HepG2 (cell line): ENCODE data around the gene RPL36. TPM values are rescaled to one million over a fixed set of nuclear protein-coding genes. Genes with fewer than 3 reads are reported as not detected.

Source experiments
- ETS1 ChIP-seq: sonication (generic); formaldehyde crosslinking; IDR thresholded peaks from 2 replicates; pipeline ENCODE4 v1.4.0; 2020; ENCODE audit warnings: missing genetic modification reagents
- FOXK1 ChIP-seq: sonication (generic); formaldehyde crosslinking; IDR thresholded peaks from 2 replicates; pipeline ENCODE4 v1.4.0; 2020; ENCODE audit warnings: low read depth, missing genetic modification reagents, borderline replicate concordance
- HNF1B ChIP-seq: sonication (generic); formaldehyde crosslinking; IDR thresholded peaks from 2 replicates; pipeline ENCODE4 v1.5.1; 2020; ENCODE audit warnings: mild to moderate bottlenecking, moderate library complexity, missing genetic modification reagents
- HOXA3 ChIP-seq: sonication (generic); formaldehyde crosslinking; IDR thresholded peaks from 2 replicates; pipeline ENCODE4 v1.5.0; 2020; ENCODE audit warnings: missing genetic modification reagents
- JDP2 ChIP-seq: sonication (generic); formaldehyde crosslinking; IDR thresholded peaks from 2 replicates; pipeline ENCODE4 v1.8.1; 2022; ENCODE audit warnings: missing genetic modification reagents, borderline replicate concordance
- MTERF4 ChIP-seq: sonication (generic); formaldehyde crosslinking; IDR thresholded peaks from 2 replicates; pipeline ENCODE4 v1.8.0; 2023; ENCODE audit warnings: mild to moderate bottlenecking, missing genetic modification reagents
- MTF2 ChIP-seq: sonication (generic); formaldehyde crosslinking; IDR thresholded peaks from 2 replicates; pipeline ENCODE4 v1.5.0; 2020; ENCODE audit warnings: missing genetic modification reagents, borderline replicate concordance
- MXD1 ChIP-seq: sonication (generic); formaldehyde crosslinking; IDR thresholded peaks from 2 replicates; pipeline ENCODE4 v1.4.0; 2020; ENCODE audit warnings: mild to moderate bottlenecking, missing genetic modification reagents
- ONECUT2 ChIP-seq: sonication (generic); formaldehyde crosslinking; IDR thresholded peaks from 2 replicates; pipeline ENCODE4 v1.4.0; 2020; ENCODE audit warnings: missing genetic modification reagents
- REPIN1 ChIP-seq: sonication (generic); formaldehyde crosslinking; IDR thresholded peaks from 2 replicates; pipeline ENCODE4 v1.8.0; 2022; ENCODE audit warnings: missing genetic modification reagents, low read depth, mild to moderate bottlenecking, borderline replicate concordance
- TBX3 ChIP-seq: fragments of 450-650 bp; IDR thresholded peaks from 2 replicates; pipeline ENCODE4 v1.6.1; 2017; ENCODE audit warnings: antibody characterized with exemption, mild to moderate bottlenecking, inconsistent platforms, borderline replicate concordance
- ZFP62 ChIP-seq: sonication (generic); formaldehyde crosslinking; IDR thresholded peaks from 2 replicates; pipeline ENCODE4 v1.4.0; 2020; ENCODE audit warnings: missing genetic modification reagents
- ZFP82 ChIP-seq: sonication (generic); formaldehyde crosslinking; IDR thresholded peaks from 2 replicates; pipeline ENCODE4 v1.5.1; 2020; ENCODE audit warnings: mild to moderate bottlenecking, missing genetic modification reagents, borderline replicate concordance
- ZNF207 ChIP-seq: fragments of 450-650 bp; IDR thresholded peaks from 2 replicates; pipeline ENCODE4 v1.6.1; 2016; ENCODE audit warnings: antibody characterized with exemption, borderline replicate concordance
- ZNF24 ChIP-seq: fragments of 450-650 bp; IDR thresholded peaks from 2 replicates; pipeline ENCODE4 v1.6.1; 2017; ENCODE audit warnings: antibody characterized with exemption, mild to moderate bottlenecking
- ZNF362 ChIP-seq: sonication (generic); formaldehyde crosslinking; IDR thresholded peaks from 2 replicates; pipeline ENCODE4 v1.4.0; 2020; ENCODE audit warnings: missing genetic modification reagents, mild to moderate bottlenecking, borderline replicate concordance
- ZNF383 ChIP-seq: sonication (generic); formaldehyde crosslinking; IDR thresholded peaks from 2 replicates; pipeline ENCODE4 v1.4.0; 2020; ENCODE audit warnings: missing genetic modification reagents, mild to moderate bottlenecking, borderline replicate concordance
- ZNF446 ChIP-seq: sonication (generic); formaldehyde crosslinking; IDR thresholded peaks from 2 replicates; pipeline ENCODE4 v1.5.0; 2020; ENCODE audit warnings: mild to moderate bottlenecking, missing genetic modification reagents
- ZNF563 ChIP-seq: sonication (generic); formaldehyde crosslinking; IDR thresholded peaks from 2 replicates; pipeline ENCODE4 v1.8.0; 2022; ENCODE audit warnings: mild to moderate bottlenecking, moderate library complexity, missing genetic modification reagents
- ZNF589 ChIP-seq: sonication (generic); formaldehyde crosslinking; conservative IDR thresholded peaks from 2 replicates; pipeline ENCODE4 v1.8.0; 2022; ENCODE audit warnings: mild to moderate bottlenecking, moderate library complexity, missing genetic modification reagents
- ZNF747 ChIP-seq: sonication (generic); formaldehyde crosslinking; IDR thresholded peaks from 2 replicates; pipeline ENCODE4 v1.8.1; 2023; ENCODE audit warnings: missing genetic modification reagents, mild to moderate bottlenecking, borderline replicate concordance
- ZNF766 ChIP-seq: sonication (generic); formaldehyde crosslinking; IDR thresholded peaks from 2 replicates; pipeline ENCODE4 v1.5.0; 2020; ENCODE audit warnings: missing genetic modification reagents, borderline replicate concordance
- ZNF776 ChIP-seq: sonication (generic); formaldehyde crosslinking; IDR thresholded peaks from 2 replicates; pipeline ENCODE4 v1.4.0; 2020; ENCODE audit warnings: mild to moderate bottlenecking, missing genetic modification reagents
- ZNF879 ChIP-seq: sonication (generic); formaldehyde crosslinking; IDR thresholded peaks from 2 replicates; pipeline ENCODE4 v1.8.1; 2023; ENCODE audit warnings: missing genetic modification reagents
- polyA plus RNA-seq, 8 experiments: library from polyadenylated mRNA; depleted of rRNA in 3 of 8; stranded (reverse) in 7 of 8; unstranded in 1 of 8; fragments of >200 nt; fragmentation: Illumina TruSeq in 4 of 8; extraction: Trizol in 4 of 8; gene quantifications; 2 replicates each; pipeline versions ENCODE4 v1.2.1 to v1.2.3, GENCODE V29; 2011 to 2016; ENCODE audit warnings: low read depth in 4 of 8, missing spikeins in 1 of 8, mixed read lengths in 1 of 8; ENCODE audit not compliant: insufficient read depth in 1 of 8
- total RNA-seq, 5 experiments: library from RNA; depleted of rRNA; stranded (reverse); fragments of >200 nt; fragmentation: Illumina TruSeq; extraction: Trizol; gene quantifications; 2 replicates each; pipeline ENCODE4 v1.2.3, GENCODE V29; 2016; ENCODE audit warnings: low read depth in 1 of 5

RPL36 gene
- total and polyA plus RNA-seq, 2 of the 13 experiments (the other 11 are each of a cell fraction or from before 2014, with no cell fraction given) = 706 to 740 TPM

- TF ChIP-seq ZFP62 (CRISPR knock-in tag) (no peak), HOXA3 (peak; percentile 87), ZNF589 (CRISPR knock-in tag) (peak; percentile 84; the same call in 1 of the 2 replicates), ZNF383 (peak; percentile 86; the same call in 1 of the 2 replicates), JDP2 (CRISPR knock-in tag) (no peak; the same call in 1 of the 2 replicates), HNF1B (CRISPR knock-in tag) (peak; percentile 79; the same call in 1 of the 2 replicates), MXD1 (CRISPR knock-in tag) (peak; percentile 85), ZNF207 (no peak), ZNF24 (no peak), ZNF747 (0 out of 2 replicates have a peak, but pooled peaks have one; percentile 61), ZFP82 (CRISPR knock-in tag) (peak; percentile 95), MTF2 (CRISPR knock-in tag) (0 out of 2 replicates have a peak, but pooled peaks have one; percentile 24), ZNF879 (peak; percentile 34; the same call in 1 of the 2 replicates), ETS1 (CRISPR knock-in tag) (no peak), ONECUT2 (CRISPR knock-in tag) (0 out of 2 replicates have a peak, but pooled peaks have one; percentile 31), ZNF362 (CRISPR knock-in tag) (no peak), REPIN1 (peak; percentile 60; the same call in 1 of the 2 replicates), ZNF766 (CRISPR knock-in tag) (peak; percentile 88; the same call in 1 of the 2 replicates), ZNF563 (CRISPR knock-in tag) (peak; percentile 98), TBX3 (no peak), ZNF776 (peak; percentile 70; the same call in 1 of the 2 replicates), ZNF446 (peak; percentile 96), MTERF4 (CRISPR knock-in tag) (peak; percentile 92), FOXK1 (CRISPR knock-in tag) (peak; percentile 57; the same call in 1 of the 2 replicates)
These were observed at the start of gene RPL36 (continued) for GRCh38 chr19:5690125-5690954.
